ENCODE results near the gene LRP2.

DNA sequence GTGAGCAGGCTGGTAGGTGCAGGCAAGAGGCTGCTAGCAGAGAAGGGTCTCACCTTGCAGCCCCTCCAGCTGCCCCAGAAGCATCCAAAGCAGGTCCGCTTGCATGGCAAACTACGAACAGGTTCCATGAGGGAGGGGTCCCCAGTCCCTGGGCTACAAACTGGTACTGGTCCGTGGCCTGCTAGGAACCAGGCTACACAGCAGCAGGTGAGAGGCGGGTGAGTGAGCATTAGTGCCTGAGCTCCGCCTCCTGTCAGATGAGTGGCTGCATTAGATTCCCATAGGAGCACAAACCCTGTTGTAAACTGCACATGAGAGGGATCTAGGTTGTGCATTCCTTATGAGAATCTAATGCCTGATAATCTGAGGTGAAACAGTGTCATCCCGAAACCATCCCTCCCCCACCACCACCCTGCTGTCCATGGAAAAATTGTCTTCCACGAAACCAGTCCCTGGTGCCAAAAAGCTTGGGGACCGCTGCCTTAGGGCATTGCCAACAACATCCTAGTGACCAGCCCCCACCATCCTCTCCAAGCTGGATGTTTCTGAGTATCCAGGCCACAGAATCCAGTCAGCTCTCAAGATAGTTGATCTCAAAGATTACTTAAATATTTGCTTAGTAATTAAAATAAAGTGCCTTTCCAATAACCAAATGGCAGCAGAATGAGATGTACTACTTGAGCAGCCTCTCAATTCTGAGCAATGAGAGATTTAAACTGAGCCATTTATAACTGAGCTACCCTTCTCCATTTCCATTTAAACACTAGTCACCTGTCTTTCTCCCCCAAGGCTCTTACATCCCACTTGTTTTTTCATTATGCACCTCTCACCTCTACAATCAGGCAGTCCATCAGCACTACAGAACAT, 32.4 kb downstream of the LRP2 start:
- no peak for TF ChIP-seq EZH2 (IDR thresholded peaks at IDR 0.05)
- TF ChIP-seq FOXP2 (optimal IDR thresholded peaks at IDR 0.05; ENCODE audit: control extremely low read depth, extremely low read length, insufficient read depth), result no peak

Measured in SK-N-MC (cell line).